Ishikawa (cell line): Measurements from ENCODE around the gene YEATS2.

Experiments used
- CEBPB ChIP-seq: IDR thresholded peaks from 2 replicates; pipeline ENCODE4 v1.6.1; 2012
- CREB1 ChIP-seq: IDR thresholded peaks from 2 replicates; pipeline ENCODE4 v1.6.1; 2012; ENCODE audit warnings: low read depth
- EGR1 ChIP-seq: IDR thresholded peaks from 2 replicates; pipeline ENCODE4 v1.6.1; 2012
- EP300 ChIP-seq: IDR thresholded peaks from 2 replicates; pipeline ENCODE4 v1.6.1; 2012; ENCODE audit warnings: borderline replicate concordance
- FOXM1 ChIP-seq: IDR thresholded peaks from 2 replicates; pipeline ENCODE4 v1.6.1; 2012; ENCODE audit warnings: low read depth, borderline replicate concordance
- NFIC ChIP-seq: IDR thresholded peaks from 2 replicates; pipeline ENCODE4 v1.6.1; 2012
- RAD21 ChIP-seq: IDR thresholded peaks from 2 replicates; pipeline ENCODE4 v1.6.1; 2012; ENCODE audit warnings: low read depth
- TAF1 ChIP-seq: IDR thresholded peaks from 2 replicates; pipeline ENCODE4 v1.6.1; 2012; ENCODE audit warnings: low read depth, mild to moderate bottlenecking
- TCF12 ChIP-seq: IDR thresholded peaks from 2 replicates; pipeline ENCODE4 v1.6.1; 2012; ENCODE audit warnings: low read depth
- TEAD4 ChIP-seq: IDR thresholded peaks from 2 replicates; pipeline ENCODE4 v1.6.1; 2012
- YY1 ChIP-seq: IDR thresholded peaks from 2 replicates; pipeline ENCODE4 v1.6.1; 2012; ENCODE audit warnings: low read depth
- ZBTB7A ChIP-seq: IDR thresholded peaks from 2 replicates; pipeline ENCODE4 v1.6.1; 2012; ENCODE audit warnings: low read depth
- TF ChIP-seq, protein P1 (sequence below): IDR thresholded peaks from 2 replicates; pipeline ENCODE4 v1.6.1; 2012; ENCODE audit warnings: low read depth, mild to moderate bottlenecking
- TF ChIP-seq, protein P2 (sequence below): IDR thresholded peaks from 2 replicates; pipeline ENCODE4 v1.6.1; 2012
- TF ChIP-seq, protein P3 (sequence below): IDR thresholded peaks from 2 replicates; pipeline ENCODE4 v1.6.1; 2012

Gene YEATS2

DNA sequence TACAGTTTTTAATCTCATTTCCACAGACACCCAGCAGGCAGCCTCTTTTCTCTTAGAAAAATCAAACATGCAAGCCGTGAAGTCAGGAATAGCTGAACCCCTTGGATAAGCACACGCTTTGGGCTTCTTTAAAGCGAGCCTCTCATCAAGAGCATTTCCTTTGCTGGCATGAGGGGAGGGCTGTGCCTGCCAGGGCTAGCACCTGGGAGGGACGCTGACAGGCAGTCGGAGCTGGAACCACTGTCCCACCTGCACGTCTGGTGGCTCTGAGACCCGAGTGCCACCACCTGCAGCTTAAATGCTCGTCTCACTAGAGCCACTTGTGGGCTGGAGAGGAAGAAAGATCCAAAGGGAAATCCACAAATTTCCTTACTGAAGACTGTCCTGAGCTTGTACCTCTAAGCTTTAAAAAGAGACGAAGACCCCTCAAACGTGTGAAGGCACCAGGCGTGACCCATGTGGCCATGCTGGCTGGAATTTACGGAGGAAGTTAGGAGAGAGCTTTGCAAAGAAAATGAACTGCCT is 118.4 kb downstream of the YEATS2 start:
- TF ChIP-seq, protein P1, sequence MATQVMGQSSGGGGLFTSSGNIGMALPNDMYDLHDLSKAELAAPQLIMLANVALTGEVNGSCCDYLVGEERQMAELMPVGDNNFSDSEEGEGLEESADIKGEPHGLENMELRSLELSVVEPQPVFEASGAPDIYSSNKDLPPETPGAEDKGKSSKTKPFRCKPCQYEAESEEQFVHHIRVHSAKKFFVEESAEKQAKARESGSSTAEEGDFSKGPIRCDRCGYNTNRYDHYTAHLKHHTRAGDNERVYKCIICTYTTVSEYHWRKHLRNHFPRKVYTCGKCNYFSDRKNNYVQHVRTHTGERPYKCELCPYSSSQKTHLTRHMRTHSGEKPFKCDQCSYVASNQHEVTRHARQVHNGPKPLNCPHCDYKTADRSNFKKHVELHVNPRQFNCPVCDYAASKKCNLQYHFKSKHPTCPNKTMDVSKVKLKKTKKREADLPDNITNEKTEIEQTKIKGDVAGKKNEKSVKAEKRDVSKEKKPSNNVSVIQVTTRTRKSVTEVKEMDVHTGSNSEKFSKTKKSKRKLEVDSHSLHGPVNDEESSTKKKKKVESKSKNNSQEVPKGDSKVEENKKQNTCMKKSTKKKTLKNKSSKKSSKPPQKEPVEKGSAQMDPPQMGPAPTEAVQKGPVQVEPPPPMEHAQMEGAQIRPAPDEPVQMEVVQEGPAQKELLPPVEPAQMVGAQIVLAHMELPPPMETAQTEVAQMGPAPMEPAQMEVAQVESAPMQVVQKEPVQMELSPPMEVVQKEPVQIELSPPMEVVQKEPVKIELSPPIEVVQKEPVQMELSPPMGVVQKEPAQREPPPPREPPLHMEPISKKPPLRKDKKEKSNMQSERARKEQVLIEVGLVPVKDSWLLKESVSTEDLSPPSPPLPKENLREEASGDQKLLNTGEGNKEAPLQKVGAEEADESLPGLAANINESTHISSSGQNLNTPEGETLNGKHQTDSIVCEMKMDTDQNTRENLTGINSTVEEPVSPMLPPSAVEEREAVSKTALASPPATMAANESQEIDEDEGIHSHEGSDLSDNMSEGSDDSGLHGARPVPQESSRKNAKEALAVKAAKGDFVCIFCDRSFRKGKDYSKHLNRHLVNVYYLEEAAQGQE: no peak
- TF ChIP-seq TEAD4: no peak
- TF ChIP-seq TCF12: no peak
- TF ChIP-seq RAD21: no peak
- TF ChIP-seq, protein P2, sequence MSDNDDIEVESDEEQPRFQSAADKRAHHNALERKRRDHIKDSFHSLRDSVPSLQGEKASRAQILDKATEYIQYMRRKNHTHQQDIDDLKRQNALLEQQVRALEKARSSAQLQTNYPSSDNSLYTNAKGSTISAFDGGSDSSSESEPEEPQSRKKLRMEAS: no peak
- TF ChIP-seq NFIC: no peak
- TF ChIP-seq EGR1: no peak

DNA sequence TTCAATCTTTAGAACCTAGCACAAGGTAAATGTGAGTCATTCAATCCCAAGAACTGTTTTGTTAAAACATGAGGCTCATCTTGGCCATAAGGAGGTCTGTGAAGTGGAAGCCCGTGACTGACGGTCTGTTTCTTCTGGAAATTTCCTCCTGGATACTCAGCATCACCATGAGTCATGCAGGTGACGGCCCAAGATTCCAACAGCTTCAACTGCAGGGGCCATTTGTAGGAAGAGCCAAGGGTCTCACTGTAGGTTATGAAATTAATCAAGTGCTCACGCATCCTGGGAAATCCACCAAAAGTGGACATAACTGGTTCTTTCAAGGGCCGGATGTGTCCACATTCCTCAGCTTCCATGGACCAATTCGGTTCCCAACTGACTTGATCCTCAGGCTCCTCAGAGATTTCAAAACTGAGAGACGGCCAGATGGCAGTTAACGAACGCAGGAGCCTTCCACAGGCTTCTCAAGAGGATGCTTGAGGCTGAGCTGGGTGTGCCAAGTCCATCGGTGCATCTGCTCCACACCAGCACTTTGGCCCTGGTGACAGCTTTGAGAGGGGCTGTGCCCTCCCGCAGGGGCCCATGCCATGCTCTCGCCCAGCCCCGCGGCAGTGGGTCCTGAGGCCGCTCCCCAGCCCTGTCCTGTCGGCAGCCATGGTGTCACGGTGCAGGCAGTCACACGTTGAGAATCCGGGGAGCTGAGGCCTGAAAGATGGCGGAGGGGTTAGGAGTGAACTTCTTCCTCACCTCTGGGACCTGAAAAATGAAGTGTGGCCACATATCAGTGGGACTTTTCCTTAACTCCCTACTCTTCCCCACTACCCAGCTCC is 119.3 kb downstream of the YEATS2 start:
- TF ChIP-seq TAF1 (no peak), TEAD4 (no peak), CEBPB (no peak), FOXM1 (no peak), EP300 (no peak), YY1 (no peak), NFIC (no peak), TCF12 (no peak), ZBTB7A (no peak), EGR1 (no peak), CREB1 (no peak)
- TF ChIP-seq, protein P3, sequence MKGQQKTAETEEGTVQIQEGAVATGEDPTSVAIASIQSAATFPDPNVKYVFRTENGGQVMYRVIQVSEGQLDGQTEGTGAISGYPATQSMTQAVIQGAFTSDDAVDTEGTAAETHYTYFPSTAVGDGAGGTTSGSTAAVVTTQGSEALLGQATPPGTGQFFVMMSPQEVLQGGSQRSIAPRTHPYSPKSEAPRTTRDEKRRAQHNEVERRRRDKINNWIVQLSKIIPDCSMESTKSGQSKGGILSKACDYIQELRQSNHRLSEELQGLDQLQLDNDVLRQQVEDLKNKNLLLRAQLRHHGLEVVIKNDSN: no peak
- TF ChIP-seq, protein P2: no peak
- TF ChIP-seq, protein P1: no peak

DNA sequence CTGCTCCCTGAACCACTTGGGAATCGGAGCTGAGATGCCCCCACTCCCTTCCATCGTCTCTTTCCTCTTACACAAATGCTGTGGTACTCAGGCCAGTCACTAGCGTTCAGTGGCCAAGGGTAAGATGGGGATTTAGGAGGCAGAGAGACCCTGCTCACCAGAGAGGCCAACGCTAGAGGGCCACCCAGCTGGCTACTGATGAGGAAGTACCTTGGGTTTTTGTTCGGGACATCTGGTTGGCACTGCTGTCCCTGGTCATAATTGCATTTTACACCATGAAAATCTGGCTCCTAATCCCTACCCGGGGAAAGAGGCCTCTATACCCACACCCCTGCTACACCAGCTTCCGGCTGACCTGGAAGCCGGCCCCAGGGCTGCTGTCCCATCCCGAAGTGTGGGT is 120.0 kb downstream of the YEATS2 start:
- no peak for TF ChIP-seq TEAD4
- no peak for TF ChIP-seq EP300
- no peak for TF ChIP-seq NFIC
- no peak for TF ChIP-seq CREB1
- TF ChIP-seq, protein P2: no peak
- no peak for TF ChIP-seq YY1
- TF ChIP-seq EGR1: no peak
- TF ChIP-seq, protein P3: no peak
- TF ChIP-seq TCF12: no peak
- no peak for TF ChIP-seq RAD21
- TF ChIP-seq, protein P1: no peak
- no peak for TF ChIP-seq ZBTB7A
- no peak for TF ChIP-seq FOXM1
- no peak for TF ChIP-seq CEBPB
- TF ChIP-seq TAF1: no peak

DNA sequence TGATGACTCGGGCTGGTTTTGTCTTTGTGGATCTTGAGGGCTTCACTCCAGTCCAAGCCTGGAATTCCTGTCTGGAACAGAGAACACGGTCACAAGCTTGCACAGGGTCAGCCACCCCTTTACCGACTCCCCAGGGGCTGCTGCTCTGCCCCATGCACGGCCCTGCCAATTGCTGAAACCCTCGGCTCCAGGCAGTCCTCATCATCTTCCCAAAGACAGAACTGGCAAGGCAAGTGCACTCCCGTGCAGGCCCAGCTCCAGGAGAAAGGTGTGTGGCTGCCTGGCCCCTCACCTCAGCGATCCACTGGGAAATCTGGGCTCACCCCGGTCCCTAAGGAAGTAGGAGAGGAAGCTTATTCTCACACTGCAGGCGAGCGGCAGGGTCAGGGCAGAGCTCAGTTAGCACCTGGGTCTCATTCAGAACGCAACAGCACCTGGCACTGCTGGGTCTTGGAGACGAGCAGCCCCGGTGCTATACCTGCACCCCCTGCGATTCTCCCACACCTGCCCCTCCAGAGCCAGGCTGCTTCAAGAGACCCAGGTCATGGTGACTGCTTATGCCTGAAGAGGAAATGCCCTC is 120.5 kb downstream of the YEATS2 start:
- no peak for TF ChIP-seq CREB1
- TF ChIP-seq, protein P3: no peak
- TF ChIP-seq CEBPB: no peak
- TF ChIP-seq, protein P2: no peak
- TF ChIP-seq TCF12: no peak
- no peak for TF ChIP-seq TAF1
- no peak for TF ChIP-seq FOXM1
